GM19452 (cell line): ENCODE results near the gene ALDH18A1.
"Not testable (repeated sequence)": the region's sequence is repeated elsewhere in the genome, so short reads cannot be mapped to it uniquely, and the experiment has no call there.

Experiments used
- ATAC-seq: cut with Tn5 transposase; IDR thresholded peaks from one replicate; pipeline ENCODE4 v1.9.1; 2021; ENCODE audit not compliant: unreplicated experiment

Gene ALDH18A1

GRCh38 chr10:95656291-95657164 is at the start of gene ALDH18A1:
TSS of gene ALDH18A1 (minus strand) at chr10:95656711. CDS start at chr10:95653377, 3,334 bp downstream.
- peak; percentile 84 for ATAC-seq

GRCh38 chr10:95698415-95698814 is 41.9 kb upstream of the ALDH18A1 start:
- ATAC-seq: no peak

- peak; percentile 34 for ATAC-seq
Measured at GRCh38 chr10:95697429-95697828, 40.9 kb upstream of the ALDH18A1 start.

GRCh38 chr10:95694665-95695064 is 38.2 kb upstream of the ALDH18A1 start:
- ATAC-seq: no peak

GRCh38 chr10:95693668-95694534 is 37.4 kb upstream of the ALDH18A1 start, which contains the start of gene TCTN3:
TSS of gene TCTN3 (minus strand) at chr10:95693927. CDS start at chr10:95693899, 28 bp downstream.
- ATAC-seq: peak; percentile 97

- no peak for ATAC-seq
Measured at GRCh38 chr10:95693071-95693667, 36.7 kb upstream of the ALDH18A1 start.

- no peak for ATAC-seq
Measured at GRCh38 chr10:95691281-95691680, 34.8 kb upstream of the ALDH18A1 start.

GRCh38 chr10:95688648-95689047 is 32.1 kb upstream of the ALDH18A1 start:
- no peak for ATAC-seq

GRCh38 chr10:95683966-95684365 is 27.5 kb upstream of the ALDH18A1 start:
- no peak for ATAC-seq

GRCh38 chr10:95675403-95676116 is 19.0 kb upstream of the ALDH18A1 start:
- ATAC-seq: no peak

- no peak for ATAC-seq
Measured at GRCh38 chr10:95674643-95675042, 18.1 kb upstream of the ALDH18A1 start.

GRCh38 chr10:95672641-95673040 is 16.1 kb upstream of the ALDH18A1 start:
- ATAC-seq: not testable (repeated sequence)

GRCh38 chr10:95664543-95664942 is 8.0 kb upstream of the ALDH18A1 start:
- no peak for ATAC-seq

- no peak for ATAC-seq
Measured at GRCh38 chr10:95663496-95663895, 7.0 kb upstream of the ALDH18A1 start.

- ATAC-seq: no peak
Measured at GRCh38 chr10:95661818-95662217, 5.3 kb upstream of the ALDH18A1 start.

- ATAC-seq: no peak
Measured at GRCh38 chr10:95660283-95660682, 3.8 kb upstream of the ALDH18A1 start.

- ATAC-seq: no peak
Measured at GRCh38 chr10:95657250-95657649, 739 bp upstream of the ALDH18A1 start.

GRCh38 chr10:95655571-95656290 is 780 bp downstream of the ALDH18A1 start:
- ATAC-seq: peak; percentile 2

- no peak for ATAC-seq
Measured at GRCh38 chr10:95653895-95654294, 2.6 kb downstream of the ALDH18A1 start.
